ENCODE data around the gene UNC13D.

UNC13D gene

DNA sequence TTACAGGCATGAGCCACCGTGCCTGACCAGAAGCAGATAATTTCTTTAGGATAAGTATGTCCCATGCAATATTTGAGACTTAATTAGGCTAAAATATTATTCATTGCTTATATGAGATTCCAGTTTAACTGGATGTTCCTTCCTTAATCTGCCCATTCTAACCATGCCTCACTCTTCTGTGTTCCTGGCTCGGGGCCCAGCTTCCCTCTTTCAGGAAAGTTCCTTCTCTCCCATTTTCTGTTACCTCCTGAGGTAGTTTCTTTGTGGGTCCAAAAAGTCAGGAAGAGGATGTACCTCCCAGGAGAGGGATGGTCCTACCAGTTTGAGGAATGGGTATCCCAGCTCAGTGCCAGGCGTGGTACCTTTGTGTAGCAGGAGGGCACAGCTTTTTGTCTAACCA is 36.3 kb downstream of the UNC13D start:
- no peak overlapping the region for H3K4me3 ChIP-seq (ENCODE audit: control insufficient read depth, low read depth, low read length)
- DNase-seq (ENCODE audit: low read depth): no peak
- TF ChIP-seq, protein P1, sequence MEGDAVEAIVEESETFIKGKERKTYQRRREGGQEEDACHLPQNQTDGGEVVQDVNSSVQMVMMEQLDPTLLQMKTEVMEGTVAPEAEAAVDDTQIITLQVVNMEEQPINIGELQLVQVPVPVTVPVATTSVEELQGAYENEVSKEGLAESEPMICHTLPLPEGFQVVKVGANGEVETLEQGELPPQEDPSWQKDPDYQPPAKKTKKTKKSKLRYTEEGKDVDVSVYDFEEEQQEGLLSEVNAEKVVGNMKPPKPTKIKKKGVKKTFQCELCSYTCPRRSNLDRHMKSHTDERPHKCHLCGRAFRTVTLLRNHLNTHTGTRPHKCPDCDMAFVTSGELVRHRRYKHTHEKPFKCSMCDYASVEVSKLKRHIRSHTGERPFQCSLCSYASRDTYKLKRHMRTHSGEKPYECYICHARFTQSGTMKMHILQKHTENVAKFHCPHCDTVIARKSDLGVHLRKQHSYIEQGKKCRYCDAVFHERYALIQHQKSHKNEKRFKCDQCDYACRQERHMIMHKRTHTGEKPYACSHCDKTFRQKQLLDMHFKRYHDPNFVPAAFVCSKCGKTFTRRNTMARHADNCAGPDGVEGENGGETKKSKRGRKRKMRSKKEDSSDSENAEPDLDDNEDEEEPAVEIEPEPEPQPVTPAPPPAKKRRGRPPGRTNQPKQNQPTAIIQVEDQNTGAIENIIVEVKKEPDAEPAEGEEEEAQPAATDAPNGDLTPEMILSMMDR (IDR thresholded peaks at IDR 0.05; ENCODE audit: control insufficient read depth, insufficient read depth, low read depth, low read length, missing control alignments): no peak

- TF ChIP-seq, protein P1 (IDR thresholded peaks at IDR 0.05; ENCODE audit: control insufficient read depth, insufficient read depth, low read depth, low read length, missing control alignments): no peak
- DNase-seq (ENCODE audit: low read depth): no peak
- no peak overlapping the region for H3K4me3 ChIP-seq (ENCODE audit: control insufficient read depth, low read depth, low read length)
Observed at GRCh38 chr17:75806822-75807500, 37.2 kb downstream of the UNC13D start.

- H3K4me3 ChIP-seq (ENCODE audit: control insufficient read depth, low read depth, low read length): no peak overlapping the region
- no peak for DNase-seq (ENCODE audit: low read depth)
- TF ChIP-seq, protein P1 (IDR thresholded peaks at IDR 0.05; ENCODE audit: control insufficient read depth, insufficient read depth, low read depth, low read length, missing control alignments): no peak
Observed at GRCh38 chr17:75803883-75804282, 40.3 kb downstream of the UNC13D start.

DNA sequence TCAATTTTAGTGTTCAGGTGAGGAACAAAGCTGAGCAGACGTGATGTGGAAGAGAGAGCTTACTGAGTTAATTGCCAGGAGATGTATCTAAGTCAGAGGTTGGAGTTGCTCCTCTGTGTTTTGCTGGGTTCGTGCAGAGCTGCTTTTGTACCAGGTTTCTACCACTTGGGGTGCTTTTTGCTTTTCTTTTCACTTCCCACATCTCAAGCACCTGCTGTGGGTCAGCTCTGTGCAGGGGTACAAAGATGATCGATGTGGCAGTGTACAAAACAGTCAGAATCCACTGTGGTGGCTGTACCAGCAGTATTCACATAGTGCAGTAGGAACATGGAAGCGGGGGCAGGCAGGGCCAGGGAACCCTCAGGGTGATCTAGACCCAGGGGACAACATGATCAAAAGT is 44.8 kb downstream of the UNC13D start:
- TF ChIP-seq, protein P1 (IDR thresholded peaks at IDR 0.05; ENCODE audit: control insufficient read depth, insufficient read depth, low read depth, low read length, missing control alignments): no peak
- no peak for DNase-seq (ENCODE audit: low read depth)
- no peak overlapping the region for H3K4me3 ChIP-seq (ENCODE audit: control insufficient read depth, low read depth, low read length)

- DNase-seq (ENCODE audit: low read depth): no peak
- H3K4me3 ChIP-seq (ENCODE audit: control insufficient read depth, low read depth, low read length): no peak overlapping the region
- TF ChIP-seq, protein P1 (IDR thresholded peaks at IDR 0.05; ENCODE audit: control insufficient read depth, insufficient read depth, low read depth, low read length, missing control alignments): no peak
Observed at GRCh38 chr17:75795820-75796607, 48.2 kb downstream of the UNC13D start.

DNA sequence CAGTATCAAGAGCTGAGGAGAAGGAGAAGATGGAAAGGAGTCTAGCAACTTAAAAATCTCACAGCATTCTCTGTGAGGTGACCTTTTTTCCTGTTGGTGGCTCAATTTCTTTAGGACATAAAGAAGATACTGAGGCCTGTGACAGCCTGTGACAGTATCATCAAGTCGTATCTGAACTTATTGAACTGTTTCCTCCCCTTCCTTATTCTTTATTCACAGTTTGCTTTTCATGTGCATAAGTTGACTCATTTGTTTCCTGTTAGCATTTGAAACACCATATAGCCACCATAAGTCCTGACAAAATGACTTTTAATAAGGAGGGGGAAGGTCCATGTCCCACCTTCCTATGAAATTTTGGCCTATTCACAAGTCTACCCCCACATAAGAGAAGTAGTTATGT is 50.7 kb downstream of the UNC13D start:
- TF ChIP-seq, protein P1 (IDR thresholded peaks at IDR 0.05; ENCODE audit: control insufficient read depth, insufficient read depth, low read depth, low read length, missing control alignments): no peak
- no peak overlapping the region for H3K4me3 ChIP-seq (ENCODE audit: control insufficient read depth, low read depth, low read length)
- no peak for DNase-seq (ENCODE audit: low read depth)

Measured in AG09309 (cell line).